CD4-positive, alpha-beta T cell treated with Interleukin-4 for 1 hour (primary cell): ENCODE results near the gene HIPK2.
A peak's percentile ranks its signal among the peaks of the same experiment; 100 is the strongest.

Source experiments
- DNase-seq, 2 donors: peaks; one replicate each; pipeline ENCODE4 v3.0.0-alpha.2; 2020 to 2022

Gene HIPK2

DNA sequence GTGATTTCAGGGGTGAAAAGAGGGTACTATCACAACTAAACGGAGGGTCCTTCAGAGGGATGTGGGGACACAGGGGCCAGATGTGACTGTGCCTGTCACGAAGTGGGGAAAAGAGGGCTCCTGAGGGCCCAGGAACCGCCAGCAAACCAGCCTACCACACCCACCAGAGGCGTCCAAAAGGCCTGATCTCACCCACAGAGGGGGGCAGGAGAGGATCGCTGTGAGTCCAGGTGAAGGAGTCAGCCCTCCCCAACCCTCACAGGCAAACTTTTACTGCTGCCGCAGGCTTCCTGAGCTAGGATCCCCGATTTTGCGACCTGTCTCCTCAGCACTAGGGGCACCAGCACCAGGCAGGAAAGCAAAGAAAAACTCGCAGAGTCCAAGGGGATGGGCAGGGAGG lies 64.7 kb downstream of the HIPK2 start:
- DNase-seq, result no peak

DNA sequence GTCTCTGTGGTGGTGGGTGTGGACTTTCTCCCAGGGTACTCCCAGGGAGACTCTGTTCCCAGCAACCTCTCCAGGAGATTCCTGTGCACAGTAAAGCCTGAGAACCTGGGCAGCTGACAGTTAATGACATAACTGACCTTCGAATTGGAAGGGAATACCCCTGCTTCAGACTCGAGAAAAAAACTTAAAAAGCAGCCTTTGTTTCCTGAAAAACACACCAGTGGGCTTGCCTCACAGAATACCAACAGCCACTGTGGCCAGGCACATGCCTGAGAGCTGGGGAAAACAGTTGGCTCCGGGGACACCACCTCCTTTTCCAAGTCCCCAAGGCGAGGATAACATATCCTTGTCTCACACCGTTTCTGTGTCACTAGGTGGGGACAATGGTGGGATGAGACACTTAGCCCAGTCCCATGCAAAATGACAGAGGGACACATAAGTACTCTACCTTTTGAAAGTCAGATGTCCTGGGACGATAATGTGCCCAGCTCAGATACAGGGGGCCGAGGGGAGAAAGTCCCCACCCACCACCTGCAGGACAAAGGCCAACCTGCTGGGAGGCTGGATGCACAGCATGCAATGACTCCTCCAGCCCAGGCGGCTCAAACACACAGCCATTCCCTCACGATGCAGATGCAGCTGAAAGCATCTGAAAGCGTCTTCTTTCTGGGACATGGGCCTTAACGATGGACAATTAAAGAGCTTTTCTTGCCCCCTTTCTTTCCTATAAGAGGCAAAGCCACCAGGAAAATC lies 65.6 kb downstream of the HIPK2 start:
- DNase-seq, result no peak

DNA sequence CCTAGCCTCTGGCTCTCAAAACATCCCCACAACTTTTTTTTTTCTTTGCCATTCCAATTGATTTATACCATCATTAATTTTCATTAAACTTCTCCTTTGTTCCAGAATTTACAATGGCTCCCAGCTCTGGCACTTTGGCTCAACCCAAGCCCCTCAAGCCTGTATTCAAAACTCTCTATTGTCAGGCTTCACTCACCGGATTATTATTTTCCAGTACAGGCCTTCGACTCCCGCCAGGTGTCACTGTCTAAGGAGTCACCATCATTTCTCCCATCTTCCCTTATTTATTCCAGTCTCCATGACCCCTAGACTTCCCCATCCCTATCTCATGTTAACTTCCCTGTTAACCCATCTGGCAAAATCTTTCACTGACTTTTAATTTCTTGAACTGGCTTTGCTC lies 67.8 kb downstream of the HIPK2 start:
- no peak for DNase-seq

DNA sequence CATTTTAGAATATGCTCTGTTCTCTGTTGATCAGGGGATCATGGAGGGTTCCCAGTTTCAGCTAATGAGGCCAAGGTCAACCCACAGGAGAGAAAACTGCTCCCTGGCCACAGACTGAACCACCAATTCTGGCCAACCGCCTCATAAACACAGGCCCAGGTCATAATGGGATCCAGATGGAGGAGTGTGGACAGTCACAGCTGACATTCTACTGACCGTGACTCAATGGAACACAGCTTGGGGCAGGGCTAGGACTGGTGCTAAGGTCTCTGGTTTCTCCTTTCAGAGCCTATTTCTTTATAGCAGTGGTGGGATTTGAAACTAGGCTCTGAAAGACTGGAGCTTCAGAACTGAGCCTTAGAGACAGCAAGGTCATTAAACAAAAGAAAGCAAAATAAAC lies 68.3 kb downstream of the HIPK2 start:
- no peak for DNase-seq

DNA sequence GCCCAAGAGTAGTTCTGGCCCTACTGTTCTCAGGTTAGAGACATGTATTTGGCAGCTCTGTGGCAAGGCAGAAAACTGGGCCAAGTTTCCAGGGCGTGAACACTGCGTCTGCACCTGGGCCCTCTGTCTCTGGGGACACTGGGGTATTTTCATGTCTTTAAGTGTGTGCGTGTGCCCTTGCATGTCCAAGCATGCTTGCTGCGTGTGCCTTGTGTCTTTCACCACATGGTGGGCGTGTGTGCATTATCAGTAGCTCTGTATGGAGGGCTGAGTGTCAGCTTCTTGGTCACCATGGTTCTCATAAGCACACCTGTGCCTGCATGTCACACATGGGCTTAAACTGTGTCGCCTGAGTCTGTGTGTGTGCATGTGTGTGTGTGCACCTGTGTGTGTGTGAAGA lies 69.3 kb downstream of the HIPK2 start:
- peak in 1 of 2 donors; percentile 37 for DNase-seq

DNA sequence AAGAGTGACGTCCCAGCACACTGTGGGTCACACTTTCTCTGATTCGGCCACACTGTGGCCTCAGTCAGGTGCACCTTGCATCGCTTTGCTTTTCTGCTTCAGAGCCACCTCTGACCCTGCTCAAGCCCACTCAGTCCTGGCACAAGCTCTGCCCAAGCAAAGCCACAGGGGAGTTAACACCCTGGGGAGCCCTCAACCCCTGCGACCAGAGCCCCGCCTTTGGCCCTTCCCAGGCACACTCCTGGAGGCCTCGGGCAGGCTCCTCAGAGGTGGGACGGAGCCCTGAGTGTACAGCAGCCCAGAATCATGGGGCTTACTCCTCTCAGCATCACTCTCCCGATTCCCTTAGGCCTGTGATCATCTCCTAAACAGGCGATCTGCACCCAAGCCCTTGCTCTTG lies 71.0 kb downstream of the HIPK2 start:
- no peak for DNase-seq

DNA sequence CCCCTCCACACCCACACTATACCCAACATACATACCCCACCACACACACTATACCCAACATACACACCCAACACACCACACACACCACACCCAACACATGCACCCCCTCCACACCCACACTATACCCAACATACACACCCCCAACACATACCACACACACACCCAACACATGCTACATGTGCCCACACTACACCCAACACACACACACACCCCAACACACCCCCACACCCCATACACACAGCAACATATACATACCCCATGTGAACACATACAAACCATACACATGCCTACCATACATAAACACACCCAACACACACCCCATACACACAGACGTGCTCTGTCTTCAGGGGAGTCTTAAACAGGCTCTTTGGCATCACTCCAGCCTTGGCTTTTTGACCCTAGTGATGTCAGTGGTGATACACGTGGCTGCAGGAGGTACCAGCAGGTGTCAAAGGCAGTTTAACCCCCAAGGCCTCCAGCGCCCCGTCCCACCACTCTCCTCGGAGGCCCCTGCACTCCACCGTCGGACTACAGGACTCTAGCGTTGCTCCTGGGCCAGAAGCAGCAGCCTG lies 73.4 kb downstream of the HIPK2 start:
- DNase-seq, result no peak

DNA sequence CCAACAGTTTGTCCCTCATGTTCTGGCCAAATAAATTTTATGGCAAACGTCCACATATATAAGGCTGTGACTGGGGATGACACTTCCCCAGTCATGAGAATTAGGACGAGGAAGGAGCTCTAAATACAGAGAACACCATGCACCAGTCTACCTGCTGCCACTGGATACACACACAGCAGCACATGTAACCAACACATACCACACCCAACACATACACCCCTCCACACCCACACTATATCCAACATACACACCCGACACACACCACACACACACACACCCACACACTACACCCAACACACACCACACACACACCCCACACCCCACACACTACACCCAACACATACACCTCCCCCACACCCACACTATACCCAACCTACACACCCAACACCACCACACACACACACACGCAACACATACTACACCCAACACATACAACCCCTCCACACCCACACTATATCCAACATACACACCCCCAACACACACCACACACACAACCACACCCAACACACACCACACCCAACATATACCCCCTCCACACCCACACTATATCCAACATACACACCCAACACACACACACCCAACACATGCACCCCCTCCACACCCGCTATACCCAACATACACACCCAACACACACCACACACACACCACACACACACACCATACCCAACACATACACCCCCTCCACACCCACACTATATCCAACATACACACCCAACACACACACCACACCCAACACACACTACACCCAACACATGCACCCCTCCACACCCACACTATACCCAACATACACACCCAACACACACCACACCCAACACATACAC lies 74.1 kb downstream of the HIPK2 start:
- DNase-seq, result no peak

DNA sequence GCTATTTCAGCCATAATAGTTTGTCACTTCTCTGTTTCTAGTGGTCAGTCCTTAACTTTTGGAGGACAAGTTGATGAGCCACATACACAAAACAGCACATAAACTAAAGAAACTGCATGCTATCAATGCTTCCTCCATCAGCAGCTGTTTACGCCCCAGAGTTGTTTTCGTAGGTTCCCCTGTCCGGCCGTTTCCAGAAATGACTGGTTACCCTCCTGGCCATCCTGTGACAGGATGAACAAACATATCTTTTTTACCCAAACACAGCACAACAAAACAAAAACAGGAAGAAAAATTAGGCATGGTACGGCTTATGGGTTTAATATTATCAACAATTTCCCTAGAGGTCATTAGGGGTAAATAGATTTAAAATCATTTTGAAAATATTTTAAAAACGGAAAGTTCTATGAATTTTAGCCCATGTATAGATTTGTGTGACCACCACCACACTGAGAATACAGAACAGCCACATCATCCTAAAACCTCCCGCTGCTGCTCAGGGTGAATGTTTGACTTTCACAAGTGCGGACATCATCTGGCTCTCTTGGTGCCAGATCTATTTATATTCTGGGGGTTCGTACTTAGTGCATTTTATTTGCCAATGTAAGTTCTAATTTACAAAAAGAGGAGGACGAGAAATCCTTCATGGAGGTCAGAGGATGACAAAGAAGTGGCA lies 74.8 kb downstream of the HIPK2 start:
- no peak for DNase-seq

DNA sequence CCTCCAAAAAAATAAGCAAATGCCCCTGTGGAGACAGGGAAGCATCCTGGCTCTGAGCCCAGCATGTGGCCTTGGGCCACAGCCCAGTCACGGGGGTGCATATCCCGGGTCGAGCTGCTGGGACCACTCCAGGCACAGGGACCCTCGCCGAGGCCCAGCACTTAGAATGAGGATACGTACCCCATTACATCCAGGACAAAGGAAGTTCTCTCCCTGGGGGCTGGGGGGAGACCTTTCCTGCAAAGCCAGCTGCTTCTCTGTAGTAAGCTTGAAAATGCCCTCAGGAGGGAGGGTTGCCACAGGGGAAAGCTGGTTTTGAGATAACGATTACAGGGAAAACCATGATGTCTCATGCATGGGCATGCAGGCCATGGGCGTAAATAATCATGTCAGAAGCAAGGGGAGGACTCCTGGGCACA lies 75.5 kb downstream of the HIPK2 start:
- DNase-seq, result no peak

DNA sequence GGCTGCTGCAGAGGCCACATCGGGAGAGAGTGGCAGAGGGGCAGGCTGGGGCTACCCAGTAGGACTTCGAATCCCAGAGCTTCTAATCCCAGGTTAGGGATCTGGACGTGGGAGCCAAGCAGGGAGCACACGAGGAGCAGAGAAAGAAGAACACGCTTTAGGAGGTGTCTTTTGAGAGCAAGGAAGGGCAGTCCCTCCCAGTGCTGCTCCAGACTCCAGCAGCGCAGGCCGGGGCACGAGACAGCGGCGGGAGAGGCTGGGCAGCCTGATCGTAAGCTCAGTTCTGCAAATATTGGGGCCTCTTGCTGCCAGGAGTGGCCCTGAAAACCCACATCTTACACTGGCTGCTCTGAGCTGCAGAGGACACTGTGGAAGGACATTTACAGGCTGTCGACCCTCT lies 75.9 kb downstream of the HIPK2 start:
- no peak for DNase-seq

DNA sequence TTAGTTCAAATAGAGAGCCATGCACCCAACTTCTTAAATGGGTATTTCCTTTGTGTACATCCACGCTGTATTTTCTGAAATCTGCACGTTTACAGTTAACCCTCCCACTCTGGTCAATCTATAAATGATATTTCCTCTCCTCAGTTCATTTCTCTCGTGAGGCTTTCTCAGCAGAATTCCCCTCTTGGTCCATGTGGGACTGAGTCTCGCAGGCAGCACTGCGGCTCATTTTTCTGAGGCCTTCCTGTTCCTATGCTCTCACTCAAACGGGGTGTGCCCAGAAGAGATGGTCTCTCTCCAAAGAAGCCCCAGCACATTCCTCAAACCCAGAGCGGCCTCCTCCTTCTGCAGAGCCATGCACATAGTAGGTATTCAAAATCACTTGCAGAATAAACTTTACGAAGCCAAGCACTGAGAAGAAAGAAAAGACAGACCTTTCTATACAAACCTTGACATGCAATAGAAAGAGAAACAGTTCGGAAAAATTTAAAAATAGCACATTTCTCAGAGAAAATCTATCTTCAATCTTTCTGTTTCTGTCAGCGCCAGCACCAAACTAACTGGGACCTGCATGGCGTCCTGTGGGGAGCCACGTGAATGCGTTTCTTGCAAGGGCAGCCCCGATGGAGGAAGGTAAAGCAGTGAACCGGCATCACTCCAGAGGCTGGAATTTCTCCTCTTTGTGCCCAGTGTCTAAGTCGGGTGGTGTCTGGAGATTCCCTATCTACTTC lies 77.1 kb downstream of the HIPK2 start:
- no peak for DNase-seq

DNA sequence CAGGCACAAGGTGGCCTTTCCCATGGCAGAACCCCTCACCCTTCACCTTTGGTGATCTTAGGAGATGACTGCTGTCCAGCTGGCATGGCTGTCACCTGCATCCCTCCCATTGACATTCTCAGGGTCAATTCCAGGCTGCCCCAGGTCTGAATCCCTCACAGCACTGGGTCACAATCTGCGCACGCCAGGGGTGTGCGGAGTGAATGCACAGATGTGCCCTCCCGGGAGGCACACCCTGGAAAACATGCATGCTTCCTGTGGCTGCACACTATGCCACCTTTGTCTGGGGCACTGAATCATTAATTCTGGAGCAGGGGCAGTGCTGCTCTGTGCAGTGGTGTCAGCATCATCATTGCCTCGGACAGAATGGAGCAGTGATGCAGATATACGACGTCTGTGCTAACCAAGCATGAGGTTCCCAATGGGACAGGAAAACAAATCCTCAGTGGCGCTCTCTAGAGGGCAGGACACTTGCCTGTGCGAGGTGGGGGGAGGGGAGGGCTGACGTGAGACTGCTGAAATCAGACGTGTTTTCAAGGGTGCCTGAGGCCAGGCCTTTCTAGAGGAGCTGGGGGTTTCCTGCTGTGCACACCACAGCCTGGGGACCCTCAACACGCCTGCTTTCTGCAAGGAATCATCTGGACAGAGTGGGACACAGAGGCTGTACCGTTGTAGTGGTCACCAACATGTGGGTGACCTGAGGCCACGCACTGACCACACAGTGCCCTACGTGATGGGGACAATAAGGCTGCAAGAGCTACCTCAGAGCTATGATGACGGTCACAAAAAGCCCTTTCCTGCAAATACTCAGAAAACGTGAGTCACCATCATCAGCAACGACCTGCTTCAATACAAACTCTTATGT lies 77.9 kb downstream of the HIPK2 start:
- DNase-seq, result no peak

DNA sequence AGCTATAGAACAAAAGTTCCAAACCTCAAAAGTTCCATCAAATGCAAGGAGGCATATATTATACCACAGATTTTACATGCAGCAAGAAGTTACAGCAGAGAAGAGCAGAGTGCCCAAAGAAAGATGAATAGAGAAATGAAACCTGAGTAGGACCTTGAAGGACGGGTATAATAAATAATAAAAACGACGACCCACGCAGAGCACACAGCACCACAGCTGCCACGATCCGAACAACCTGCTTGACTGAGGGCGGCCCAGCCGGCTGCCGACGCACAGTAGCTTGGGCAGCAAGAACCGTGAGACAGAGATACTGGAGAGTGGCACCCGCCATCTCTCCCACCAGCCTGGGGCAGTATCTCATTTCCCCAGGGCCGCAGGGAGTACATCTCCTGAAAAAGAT lies 79.0 kb downstream of the HIPK2 start:
- DNase-seq, result no peak

DNA sequence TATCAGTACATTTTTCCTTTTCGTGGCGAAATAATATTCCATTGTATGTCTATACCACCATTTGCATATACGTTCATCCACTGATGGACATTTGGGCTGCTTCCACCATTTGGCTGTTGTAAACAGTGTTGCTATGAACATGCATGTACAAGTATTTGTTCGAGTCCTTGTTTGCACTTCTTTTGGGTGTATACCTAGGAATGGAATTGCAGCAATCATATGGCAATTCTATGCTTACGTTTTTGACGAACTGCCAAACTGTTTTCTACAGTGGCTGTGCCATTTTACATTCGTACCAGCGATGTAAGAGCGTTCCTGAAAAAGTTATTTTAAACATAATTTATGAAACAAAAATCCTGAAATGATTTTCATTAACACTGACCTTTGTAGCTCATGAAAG lies 79.5 kb downstream of the HIPK2 start:
- DNase-seq, result no peak

DNA sequence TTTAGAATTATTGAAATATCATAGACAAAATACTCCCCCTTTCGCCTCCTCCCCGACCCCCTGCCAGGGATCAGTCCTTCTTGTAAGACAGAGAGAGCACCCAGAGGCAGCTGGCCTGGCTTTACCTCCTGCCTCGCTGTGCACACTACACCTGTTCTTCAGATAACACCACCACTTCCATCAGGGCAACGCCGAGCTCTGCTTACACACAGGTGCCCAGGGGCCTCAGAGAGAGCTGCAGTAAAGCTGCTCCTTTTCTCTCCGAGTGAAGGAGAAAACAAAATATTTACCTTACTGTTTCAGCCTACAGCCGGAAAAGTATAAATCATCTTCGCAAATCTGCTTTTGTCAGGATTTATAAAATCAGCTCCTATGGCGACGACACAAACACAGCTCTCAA lies 80.7 kb downstream of the HIPK2 start:
- DNase-seq, result no peak

DNA sequence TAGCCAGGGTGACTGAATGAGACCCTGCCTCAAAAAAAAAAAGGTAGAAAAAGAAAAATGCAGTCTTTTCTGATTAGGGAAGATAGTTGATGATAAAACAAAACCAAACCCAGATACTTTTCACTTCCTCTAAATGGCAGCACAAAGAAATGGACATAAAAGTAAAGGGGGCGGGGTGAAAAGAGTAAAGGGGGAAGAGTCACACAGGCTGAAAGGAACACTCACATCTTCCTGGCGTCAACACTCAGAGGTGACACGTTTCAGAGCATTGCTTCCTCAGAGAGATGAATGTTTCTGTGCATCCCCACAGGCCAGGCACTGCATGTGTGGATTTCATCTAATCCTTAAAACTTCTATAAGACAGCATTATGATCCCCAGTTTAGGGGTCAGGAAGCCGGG lies 81.2 kb downstream of the HIPK2 start:
- DNase-seq, result peak in 1 of 2 donors; percentile 38

DNA sequence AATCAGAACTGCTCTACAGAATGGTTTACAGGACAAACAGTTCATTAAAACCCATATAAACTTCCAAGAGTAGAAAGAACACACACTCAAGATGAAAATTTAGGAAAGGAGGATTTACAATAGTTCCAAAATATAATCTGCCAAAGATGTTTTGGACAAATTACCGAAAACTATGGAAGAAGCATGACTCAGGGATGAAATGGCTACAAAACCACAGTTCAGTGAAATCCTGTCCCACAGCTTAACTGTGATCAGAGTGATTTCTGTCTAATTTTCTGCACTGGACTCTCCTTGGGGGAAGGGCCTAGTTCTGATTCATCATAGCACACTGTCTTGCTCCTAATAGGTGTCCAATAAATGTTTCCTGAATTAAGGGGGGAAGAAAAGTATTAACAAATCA lies 82.2 kb downstream of the HIPK2 start:
- DNase-seq, result no peak

DNA sequence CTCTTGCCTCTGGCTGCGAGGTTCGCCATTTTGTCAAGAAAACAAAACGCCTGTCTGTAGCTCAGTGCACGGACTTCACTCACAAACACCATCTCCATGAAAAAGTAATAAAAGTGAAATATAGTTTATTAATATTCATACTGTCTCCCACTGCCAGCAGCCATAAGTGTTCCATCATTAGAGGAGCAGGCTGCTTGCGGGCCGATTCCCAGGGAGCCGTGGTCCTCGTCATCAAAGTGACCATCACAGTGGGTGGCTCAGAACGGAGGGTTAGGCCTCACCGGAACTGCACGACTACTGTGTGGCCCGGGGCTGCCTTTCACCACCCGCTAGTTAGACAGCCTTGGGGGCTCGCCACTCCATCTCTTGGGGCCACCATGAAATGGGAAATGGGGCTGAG lies 82.7 kb downstream of the HIPK2 start:
- DNase-seq, result no peak

DNA sequence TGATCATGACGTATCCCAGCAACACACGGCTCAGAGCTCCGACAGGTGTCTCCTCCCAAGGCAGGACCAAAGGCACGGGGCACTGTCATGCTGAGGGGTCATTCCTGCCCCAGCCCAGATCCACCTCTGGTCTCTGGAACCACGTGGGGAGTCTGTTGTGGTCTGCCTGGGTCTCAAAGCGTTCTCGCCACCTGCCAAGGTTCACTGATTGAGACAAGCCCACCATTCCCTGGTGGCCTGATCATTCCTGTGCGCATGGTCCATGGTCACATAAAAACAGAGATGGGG lies 83.5 kb downstream of the HIPK2 start:
- DNase-seq, result no peak

DNA sequence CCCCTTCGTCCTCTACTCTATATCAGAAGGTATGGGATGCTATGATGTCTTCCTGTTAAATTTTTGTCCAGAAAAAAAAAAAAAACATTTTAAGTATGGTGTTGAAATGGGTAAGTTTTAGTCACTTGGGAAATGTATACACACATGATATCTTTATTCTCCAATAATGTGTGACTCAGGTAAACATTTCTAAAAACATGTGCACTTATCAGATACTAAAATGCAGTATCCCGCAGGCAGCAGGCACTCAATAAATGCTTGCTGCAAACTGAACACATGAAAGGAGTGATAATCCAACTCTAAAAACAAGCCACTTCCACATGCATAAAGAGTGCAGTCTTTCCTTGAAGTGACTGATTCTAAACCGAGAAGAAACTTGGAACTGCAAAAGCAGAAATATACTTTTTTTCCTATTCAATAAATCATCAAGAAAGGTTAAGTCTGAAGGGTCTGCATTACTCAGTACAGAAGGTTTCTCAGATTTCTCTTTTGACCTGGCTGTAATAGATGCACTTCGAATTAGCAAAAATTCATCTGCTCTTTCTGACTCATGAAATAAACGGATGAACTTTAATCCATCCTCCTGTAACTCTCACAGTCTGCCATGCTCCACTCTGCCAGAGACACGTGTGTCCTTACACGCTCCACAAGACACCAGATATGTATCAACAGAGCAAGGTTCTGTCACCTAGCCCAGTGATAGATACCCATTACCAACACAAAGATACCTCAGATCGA lies 84.0 kb downstream of the HIPK2 start:
- no peak for DNase-seq
